ENCODE measurements around the gene CCDC112. TPM values are rescaled to one million over a fixed set of nuclear protein-coding genes. Genes with fewer than 3 reads are reported as not detected.
A peak's percentile ranks its signal among the peaks of the same experiment; 100 is the strongest.

Gene CCDC112, protein sequence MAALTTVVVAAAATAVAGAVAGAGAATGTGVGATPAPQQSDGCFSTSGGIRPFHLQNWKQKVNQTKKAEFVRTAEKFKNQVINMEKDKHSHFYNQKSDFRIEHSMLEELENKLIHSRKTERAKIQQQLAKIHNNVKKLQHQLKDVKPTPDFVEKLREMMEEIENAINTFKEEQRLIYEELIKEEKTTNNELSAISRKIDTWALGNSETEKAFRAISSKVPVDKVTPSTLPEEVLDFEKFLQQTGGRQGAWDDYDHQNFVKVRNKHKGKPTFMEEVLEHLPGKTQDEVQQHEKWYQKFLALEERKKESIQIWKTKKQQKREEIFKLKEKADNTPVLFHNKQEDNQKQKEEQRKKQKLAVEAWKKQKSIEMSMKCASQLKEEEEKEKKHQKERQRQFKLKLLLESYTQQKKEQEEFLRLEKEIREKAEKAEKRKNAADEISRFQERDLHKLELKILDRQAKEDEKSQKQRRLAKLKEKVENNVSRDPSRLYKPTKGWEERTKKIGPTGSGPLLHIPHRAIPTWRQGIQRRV
- total RNA-seq (10 to 100 TPM; 16.4 to 19.3 TPM), polyA plus RNA-seq (ENCODE audit: insufficient read length in 2 of 2) (10 to 100 TPM; 30.4 to 33.5 TPM)
- long read RNA-seq, donor 1, transcript CCDC112-201 (10 exons, 2,566 nt) = major isoform, 6 of 14 reads
- long read RNA-seq, donor 1, partial matches to known transcripts = 5 of 14 reads
- long read RNA-seq, donor 1, other reads (novel, unspliced or antisense) = 0 of 14 reads
- long read RNA-seq, donor 2 = 0 reads
- long read RNA-seq, donor 3, partial matches to known transcripts = 0 of 1 reads
- long read RNA-seq, donor 3, other reads (novel, unspliced or antisense) = 0 of 1 reads
- long read RNA-seq, donor 4 = 0 reads

DNA sequence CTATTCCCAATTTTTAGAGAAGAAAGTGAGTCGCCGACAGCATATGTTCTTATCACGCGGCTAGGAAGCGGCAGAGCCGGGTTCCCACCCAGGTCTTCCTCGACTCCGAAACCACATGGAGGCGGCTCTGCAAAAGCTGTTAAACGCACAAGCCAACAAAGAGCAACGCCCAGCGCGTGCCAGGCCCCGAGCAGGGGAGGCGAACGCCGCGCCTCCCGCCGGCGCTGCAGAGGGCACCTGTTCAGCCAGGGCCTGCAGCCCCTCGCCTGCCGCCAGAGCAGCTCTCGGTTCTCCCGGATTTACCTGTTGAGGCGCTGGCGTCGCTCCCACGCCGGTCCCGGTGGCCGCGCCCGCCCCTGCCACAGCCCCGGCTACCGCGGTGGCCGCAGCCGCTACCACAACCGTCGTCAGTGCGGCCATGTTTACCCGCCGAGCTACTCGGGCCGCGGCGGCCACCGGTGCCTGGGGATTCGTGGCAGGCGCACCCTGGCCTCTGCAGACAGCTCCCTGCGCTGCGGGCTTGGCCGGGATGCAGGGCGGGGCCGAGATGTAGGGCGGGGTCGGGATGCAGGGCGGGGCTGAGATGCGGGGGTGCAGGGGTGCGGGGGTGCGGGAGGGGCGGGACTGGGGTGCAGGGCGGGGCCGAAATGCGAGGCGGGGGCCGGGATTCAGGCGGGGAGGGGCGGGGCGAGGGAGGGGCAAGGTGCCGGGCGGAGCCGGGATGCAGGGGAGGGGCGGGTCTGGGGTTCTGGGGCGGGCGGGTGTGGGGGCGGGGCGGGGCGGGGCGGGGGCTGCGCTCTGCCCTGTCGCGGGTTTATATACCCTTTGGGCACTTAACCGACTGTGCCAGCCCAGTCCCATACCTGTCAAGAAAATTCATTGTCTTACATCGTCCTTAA is at the start of gene CCDC112:
TSS of gene CCDC112 (minus strand) at position 531 of the 899 bp plus-strand sequence. CDS start at position 420, 111 bp downstream.
- 0% methylated on average over 51 of the region's 86 CpGs for WGBS (ENCODE audit: insufficient coverage)
- H3K27me3 ChIP-seq (ENCODE audit: control insufficient read depth, insufficient read depth, low read length) = no peaks in the 10 kb centered on the region
- no peaks in the 10 kb centered on the region for H3K36me3 ChIP-seq (ENCODE audit: control insufficient read depth, insufficient read depth, low read length)
- DNase-seq (ENCODE audit: low read depth in 4 of 6, low spot score in 6 of 6) = peak in 5 of 6 donors; percentile 35 to 93 (median 61)
- H3K4me3 ChIP-seq (ENCODE audit: low read depth, low read length) = peak within 1 kb of the TSS; percentile 60
- H3K4me1 ChIP-seq (ENCODE audit: control insufficient read depth, insufficient read depth, low read length) = no peaks in the 10 kb centered on the region
- H3K27ac ChIP-seq (ENCODE audit: low read depth, low read length) = peak within 1 kb of the TSS; percentile 33
- H3K9me3 ChIP-seq (ENCODE audit: control insufficient read depth, insufficient read depth, low read length) = peaks cover 3% of the 10 kb centered on the region

DNA sequence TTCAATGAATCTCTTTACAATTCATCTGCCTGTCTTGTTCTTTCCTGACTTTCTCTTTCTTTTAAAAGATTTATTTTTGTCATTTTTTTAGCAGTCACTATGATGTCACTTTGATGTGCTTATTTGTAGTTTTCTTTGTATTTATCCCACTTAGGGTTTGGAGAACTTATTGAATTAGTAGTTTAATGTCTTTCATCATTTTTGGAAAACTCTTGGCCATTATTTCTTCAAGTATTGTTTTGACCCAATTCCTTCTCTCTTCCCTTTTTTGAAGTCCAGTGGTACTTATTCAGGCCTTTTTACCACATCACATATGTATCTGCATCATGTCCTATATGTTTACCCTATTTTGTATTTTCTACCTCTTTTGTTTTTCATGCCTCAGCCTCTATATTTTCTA is 48.9 kb upstream of the CCDC112 start:
- DNase-seq (ENCODE audit: low read depth in 4 of 6, low spot score in 6 of 6) = no peak
- Histone ChIP-seq H3K36me3 (ENCODE audit: control insufficient read depth, insufficient read depth, low read length) (no peaks in the 10 kb centered on the region), H3K4me1 (ENCODE audit: control insufficient read depth, insufficient read depth, low read length) (no peaks in the 10 kb centered on the region), H3K27ac (ENCODE audit: low read depth, low read length) (no peak overlapping the region), H3K27me3 (ENCODE audit: control insufficient read depth, insufficient read depth, low read length) (no peaks in the 10 kb centered on the region), H3K9me3 (ENCODE audit: control insufficient read depth, insufficient read depth, low read length) (no peaks in the 10 kb centered on the region), H3K4me3 (ENCODE audit: low read depth, low read length) (no peak overlapping the region)

DNA sequence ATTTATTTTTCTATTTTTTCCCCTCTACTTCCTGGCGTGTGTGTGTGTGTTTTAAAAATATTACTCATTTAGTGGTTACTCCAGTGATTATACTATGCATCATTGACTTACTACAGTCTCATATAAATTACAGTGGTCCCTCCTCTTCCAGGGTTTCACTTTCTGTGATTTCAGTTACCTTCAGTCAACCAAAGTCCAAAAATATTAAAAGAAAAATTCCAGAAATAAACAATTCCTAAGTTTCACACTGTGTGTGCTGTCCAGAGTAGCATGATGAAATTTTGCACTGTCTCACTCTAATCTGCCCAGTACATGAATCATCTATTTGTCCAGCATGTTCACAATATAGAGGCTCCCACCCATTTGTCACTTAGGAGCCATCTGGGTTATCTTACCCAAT is 47.4 kb upstream of the CCDC112 start:
- Histone ChIP-seq H3K27me3 (ENCODE audit: control insufficient read depth, insufficient read depth, low read length) (no peaks in the 10 kb centered on the region), H3K4me3 (ENCODE audit: low read depth, low read length) (no peak overlapping the region)
- WGBS (ENCODE audit: insufficient coverage) = no CpG with 5 or more reads among the region's 1 CpG

GRCh38 chr5:115342590-115343377 is 46.3 kb upstream of the CCDC112 start:
- no peaks in the 10 kb centered on the region for H3K36me3 ChIP-seq (ENCODE audit: control insufficient read depth, insufficient read depth, low read length)
- no peaks in the 10 kb centered on the region for H3K4me1 ChIP-seq (ENCODE audit: control insufficient read depth, insufficient read depth, low read length)
- WGBS (ENCODE audit: insufficient coverage) = 71% methylated on average over 3 of the region's 6 CpGs
- peak in 1 of 6 donors; percentile 14 for DNase-seq (ENCODE audit: low read depth in 4 of 6, low spot score in 6 of 6)
- H3K27me3 ChIP-seq (ENCODE audit: control insufficient read depth, insufficient read depth, low read length) = no peaks in the 10 kb centered on the region
- H3K27ac ChIP-seq (ENCODE audit: low read depth, low read length) = no peak overlapping the region
- H3K9me3 ChIP-seq (ENCODE audit: control insufficient read depth, insufficient read depth, low read length) = no peaks in the 10 kb centered on the region
- H3K4me3 ChIP-seq (ENCODE audit: low read depth, low read length) = no peak overlapping the region

More for the DNA sequence above, 47.4 kb upstream of the CCDC112 start:
- Histone ChIP-seq H3K27ac (ENCODE audit: low read depth, low read length) (no peak overlapping the region), H3K36me3 (ENCODE audit: control insufficient read depth, insufficient read depth, low read length) (no peaks in the 10 kb centered on the region), H3K4me1 (ENCODE audit: control insufficient read depth, insufficient read depth, low read length) (no peaks in the 10 kb centered on the region), H3K9me3 (ENCODE audit: control insufficient read depth, insufficient read depth, low read length) (no peaks in the 10 kb centered on the region)
- no peak for DNase-seq (ENCODE audit: low read depth in 4 of 6, low spot score in 6 of 6)

DNA sequence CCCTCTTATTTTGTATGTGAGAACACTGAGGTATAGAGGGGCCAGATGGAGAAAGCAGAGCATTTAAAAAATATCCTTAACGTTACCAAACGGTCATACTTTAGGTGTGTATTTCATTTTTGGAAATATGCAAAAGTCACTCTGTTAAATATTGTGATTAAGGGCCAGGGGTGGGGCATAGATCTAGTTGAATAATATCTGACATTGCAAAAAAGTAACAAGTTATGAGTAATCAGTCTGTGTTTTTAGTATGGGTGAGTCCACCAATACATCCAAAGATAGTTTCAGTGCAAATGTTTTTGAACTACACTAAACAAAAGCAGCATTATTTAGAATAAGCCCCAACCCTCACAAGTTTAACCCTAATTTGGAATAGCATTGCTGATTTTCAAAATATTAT is 45.3 kb upstream of the CCDC112 start:
- no peaks in the 10 kb centered on the region for H3K9me3 ChIP-seq (ENCODE audit: control insufficient read depth, insufficient read depth, low read length)
- 100% methylated on average over 2 of the region's 2 CpGs for WGBS (ENCODE audit: insufficient coverage)
- no peak for DNase-seq (ENCODE audit: low read depth in 4 of 6, low spot score in 6 of 6)
- H3K4me1 ChIP-seq (ENCODE audit: control insufficient read depth, insufficient read depth, low read length) = no peaks in the 10 kb centered on the region
- no peaks in the 10 kb centered on the region for H3K36me3 ChIP-seq (ENCODE audit: control insufficient read depth, insufficient read depth, low read length)
- H3K4me3 ChIP-seq (ENCODE audit: low read depth, low read length) = no peak overlapping the region
- H3K27ac ChIP-seq (ENCODE audit: low read depth, low read length) = no peak overlapping the region
- no peaks in the 10 kb centered on the region for H3K27me3 ChIP-seq (ENCODE audit: control insufficient read depth, insufficient read depth, low read length)

DNA sequence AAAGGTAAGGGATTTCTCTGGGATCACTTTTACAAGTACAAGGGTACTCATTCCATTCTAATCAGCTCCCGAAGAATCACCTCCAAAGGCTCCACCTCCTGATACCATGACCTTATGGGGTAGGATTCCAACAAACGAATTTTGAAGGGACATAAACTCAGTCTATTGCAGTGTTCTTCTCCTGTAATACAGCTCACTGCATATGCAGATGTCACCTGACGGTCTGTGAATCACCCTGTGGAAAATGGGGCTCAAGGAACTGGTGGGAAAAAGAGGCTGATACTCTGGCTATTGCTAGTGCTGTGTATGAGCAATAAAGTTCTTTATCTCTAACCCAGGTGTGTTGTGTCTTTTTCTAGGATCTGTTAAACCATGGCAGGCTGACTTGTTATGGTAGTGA is 42.4 kb upstream of the CCDC112 start:
- Histone ChIP-seq H3K36me3 (ENCODE audit: control insufficient read depth, insufficient read depth, low read length) (no peaks in the 10 kb centered on the region), H3K4me3 (ENCODE audit: low read depth, low read length) (no peak overlapping the region), H3K27ac (ENCODE audit: low read depth, low read length) (no peak overlapping the region), H3K27me3 (ENCODE audit: control insufficient read depth, insufficient read depth, low read length) (no peaks in the 10 kb centered on the region), H3K4me1 (ENCODE audit: control insufficient read depth, insufficient read depth, low read length) (no peaks in the 10 kb centered on the region), H3K9me3 (ENCODE audit: control insufficient read depth, insufficient read depth, low read length) (no peaks in the 10 kb centered on the region)
- WGBS (ENCODE audit: insufficient coverage) = 83% methylated on average over 1 of the region's 3 CpGs
- no peak for DNase-seq (ENCODE audit: low read depth in 4 of 6, low spot score in 6 of 6)

- no peaks in the 10 kb centered on the region for H3K4me1 ChIP-seq (ENCODE audit: control insufficient read depth, insufficient read depth, low read length)
- H3K27ac ChIP-seq (ENCODE audit: low read depth, low read length) = no peak overlapping the region
- no peak for DNase-seq (ENCODE audit: low read depth in 4 of 6, low spot score in 6 of 6)
- H3K27me3 ChIP-seq (ENCODE audit: control insufficient read depth, insufficient read depth, low read length) = no peaks in the 10 kb centered on the region
- no peaks in the 10 kb centered on the region for H3K9me3 ChIP-seq (ENCODE audit: control insufficient read depth, insufficient read depth, low read length)
- H3K36me3 ChIP-seq (ENCODE audit: control insufficient read depth, insufficient read depth, low read length) = no peaks in the 10 kb centered on the region
- no peak overlapping the region for H3K4me3 ChIP-seq (ENCODE audit: low read depth, low read length)
- no CpG with 5 or more reads among the region's 1 CpG for WGBS (ENCODE audit: insufficient coverage)
Observed at GRCh38 chr5:115337882-115338281, 41.4 kb upstream of the CCDC112 start.

GRCh38 chr5:115336964-115337363 is 40.5 kb upstream of the CCDC112 start:
- WGBS (ENCODE audit: insufficient coverage) = no CpG with 5 or more reads among the region's 1 CpG
- Histone ChIP-seq H3K27ac (ENCODE audit: low read depth, low read length) (no peak overlapping the region), H3K9me3 (ENCODE audit: control insufficient read depth, insufficient read depth, low read length) (no peaks in the 10 kb centered on the region), H3K4me1 (ENCODE audit: control insufficient read depth, insufficient read depth, low read length) (no peaks in the 10 kb centered on the region), H3K36me3 (ENCODE audit: control insufficient read depth, insufficient read depth, low read length) (no peaks in the 10 kb centered on the region), H3K4me3 (ENCODE audit: low read depth, low read length) (no peak overlapping the region), H3K27me3 (ENCODE audit: control insufficient read depth, insufficient read depth, low read length) (no peaks in the 10 kb centered on the region)
- DNase-seq (ENCODE audit: low read depth in 4 of 6, low spot score in 6 of 6) = no peak
